Brain microvascular endothelial cell (primary cell): Measurements from ENCODE around the gene UNC45B.

ENCODE experiments used
- DNase-seq: peaks from one replicate; pipeline ENCODE4 v3.0.0-alpha.2; 2020
- H3K27ac ChIP-seq: fragments of 250-450 bp; sonication (Bioruptor Pico); 2 replicates; pipeline ENCODE4 v1.5.1; 2020; ENCODE audit warnings: mild to moderate bottlenecking, moderate library complexity
- H3K27me3 ChIP-seq: fragments of 250-450 bp; sonication (Bioruptor Pico); replicated peaks from 2 replicates; pipeline ENCODE4 v1.5.1; 2020; ENCODE audit warnings: mild to moderate bottlenecking
- H3K36me3 ChIP-seq: fragments of 250-450 bp; sonication (Bioruptor Pico); replicated peaks from 2 replicates; pipeline ENCODE4 v1.5.1; 2020; ENCODE audit warnings: mild to moderate bottlenecking
- H3K4me3 ChIP-seq: 2 replicates; pipeline ENCODE4 v1.5.1; 2011; ENCODE audit warnings: low read depth, mild to moderate bottlenecking, control low read depth, low read length, moderate library complexity
- in situ Hi-C: cut with HindIII; loops from 2 replicates; pipeline ENCODE4 v1.10.0; 2017; ENCODE audit warnings: low sequenced_read_pairs, low pct_ligation_motif_present
- TF ChIP-seq, protein P1 (sequence below): IDR thresholded peaks from 2 replicates; pipeline ENCODE4 v1.5.1; 2011; ENCODE audit warnings: low read depth, mild to moderate bottlenecking, moderate library complexity, low read length, control low read depth, inconsistent platforms; ENCODE audit errors: missing control alignments

Gene UNC45B

DNA sequence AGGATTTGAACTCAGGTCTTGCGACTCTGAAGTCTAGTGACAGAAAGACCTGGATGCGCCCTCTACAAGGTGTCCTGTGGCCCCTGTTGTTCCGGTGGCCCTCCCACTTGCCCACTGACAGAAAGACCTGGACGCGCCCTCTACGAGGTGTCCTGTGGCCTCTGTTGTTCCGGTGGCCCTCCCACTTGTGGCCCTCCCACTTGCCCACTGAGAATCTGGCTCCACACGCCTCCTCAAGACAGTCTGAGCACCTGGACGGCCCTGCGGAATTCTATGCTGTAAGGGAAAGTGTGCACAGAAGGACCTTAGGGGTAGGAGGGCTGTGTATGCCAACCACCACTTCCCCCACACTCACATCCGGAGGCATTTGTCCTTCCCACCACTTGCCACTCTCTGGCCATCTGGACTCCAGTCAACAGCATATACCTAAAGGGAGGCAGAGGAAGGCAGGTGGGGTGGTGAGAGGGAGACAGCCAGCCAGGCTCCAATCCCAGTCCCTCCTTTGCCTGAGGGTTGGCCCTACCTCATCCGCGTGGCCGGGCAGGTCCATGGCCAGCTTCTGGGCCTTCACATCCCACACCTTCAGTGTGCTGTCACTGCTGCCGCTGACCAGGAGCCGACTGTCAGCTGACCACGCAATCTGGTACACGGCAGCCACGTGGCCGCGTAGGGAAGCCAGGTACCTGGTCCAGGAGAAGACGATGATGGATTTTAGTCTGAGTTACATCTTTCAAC, 14.6 kb upstream of the UNC45B start:
- Histone ChIP-seq H3K36me3 (peaks cover 66% of the 10 kb centered on the region), H3K27me3 (no peaks in the 10 kb centered on the region), H3K4me3 (no peak overlapping the region), H3K27ac (no peak overlapping the region)
- DNase-seq, result no peak
- TF ChIP-seq, protein P1, sequence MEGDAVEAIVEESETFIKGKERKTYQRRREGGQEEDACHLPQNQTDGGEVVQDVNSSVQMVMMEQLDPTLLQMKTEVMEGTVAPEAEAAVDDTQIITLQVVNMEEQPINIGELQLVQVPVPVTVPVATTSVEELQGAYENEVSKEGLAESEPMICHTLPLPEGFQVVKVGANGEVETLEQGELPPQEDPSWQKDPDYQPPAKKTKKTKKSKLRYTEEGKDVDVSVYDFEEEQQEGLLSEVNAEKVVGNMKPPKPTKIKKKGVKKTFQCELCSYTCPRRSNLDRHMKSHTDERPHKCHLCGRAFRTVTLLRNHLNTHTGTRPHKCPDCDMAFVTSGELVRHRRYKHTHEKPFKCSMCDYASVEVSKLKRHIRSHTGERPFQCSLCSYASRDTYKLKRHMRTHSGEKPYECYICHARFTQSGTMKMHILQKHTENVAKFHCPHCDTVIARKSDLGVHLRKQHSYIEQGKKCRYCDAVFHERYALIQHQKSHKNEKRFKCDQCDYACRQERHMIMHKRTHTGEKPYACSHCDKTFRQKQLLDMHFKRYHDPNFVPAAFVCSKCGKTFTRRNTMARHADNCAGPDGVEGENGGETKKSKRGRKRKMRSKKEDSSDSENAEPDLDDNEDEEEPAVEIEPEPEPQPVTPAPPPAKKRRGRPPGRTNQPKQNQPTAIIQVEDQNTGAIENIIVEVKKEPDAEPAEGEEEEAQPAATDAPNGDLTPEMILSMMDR, result no peak
- in situ Hi-C loops, result no loop called here

DNA sequence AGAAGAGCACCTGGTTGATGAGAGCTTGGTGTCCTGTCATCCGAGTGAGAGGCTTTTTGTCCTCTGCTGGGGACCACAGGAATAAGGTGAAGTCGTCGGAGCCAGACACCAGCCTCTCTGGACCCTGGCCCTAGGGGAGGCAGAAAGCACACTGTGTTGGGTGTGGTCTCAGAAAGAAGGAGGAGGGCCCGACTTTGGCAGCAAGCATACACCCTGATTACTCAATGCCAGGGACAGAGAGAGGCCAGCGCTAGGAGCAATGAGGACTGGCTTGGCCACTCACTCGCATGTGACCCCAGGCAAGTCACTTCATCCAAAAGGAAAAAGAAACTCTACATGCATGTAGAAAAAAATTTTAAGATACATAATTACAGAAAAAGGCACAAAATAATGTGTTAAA, 12.3 kb upstream of the UNC45B start:
- DNase-seq, result no peak
- Histone ChIP-seq H3K4me3 (no peak overlapping the region), H3K36me3 (peaks cover 72% of the 10 kb centered on the region), H3K27ac (no peak overlapping the region), H3K27me3 (no peaks in the 10 kb centered on the region)
- in situ Hi-C loops, result no loop called here
- TF ChIP-seq, protein P1, result no peak

DNA sequence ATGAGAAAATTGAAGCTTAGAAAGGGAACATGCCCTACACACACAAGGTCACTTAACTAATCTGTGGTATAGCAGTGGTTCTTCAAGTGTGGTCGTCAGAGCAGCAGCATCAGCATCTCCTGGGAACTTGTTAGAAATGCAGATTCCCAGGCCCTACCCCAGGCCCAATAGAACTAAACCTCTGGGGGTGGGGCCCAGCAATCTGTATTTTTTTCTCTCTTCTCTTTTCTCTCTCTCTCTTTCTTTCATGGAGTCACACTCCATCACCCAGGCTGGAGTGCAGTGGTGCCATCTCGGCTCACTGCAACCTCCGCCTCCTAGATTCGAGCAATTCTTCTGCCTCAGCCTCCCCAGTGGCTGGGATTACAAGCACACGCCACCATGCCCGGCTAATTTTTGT, 9.4 kb upstream of the UNC45B start:
- Histone ChIP-seq H3K27me3 (no peaks in the 10 kb centered on the region), H3K36me3 (peaks cover 51% of the 10 kb centered on the region), H3K27ac (no peak overlapping the region), H3K4me3 (no peak overlapping the region)
- TF ChIP-seq, protein P1, result no peak
- in situ Hi-C loops, result no loop called here
- no peak for DNase-seq

DNA sequence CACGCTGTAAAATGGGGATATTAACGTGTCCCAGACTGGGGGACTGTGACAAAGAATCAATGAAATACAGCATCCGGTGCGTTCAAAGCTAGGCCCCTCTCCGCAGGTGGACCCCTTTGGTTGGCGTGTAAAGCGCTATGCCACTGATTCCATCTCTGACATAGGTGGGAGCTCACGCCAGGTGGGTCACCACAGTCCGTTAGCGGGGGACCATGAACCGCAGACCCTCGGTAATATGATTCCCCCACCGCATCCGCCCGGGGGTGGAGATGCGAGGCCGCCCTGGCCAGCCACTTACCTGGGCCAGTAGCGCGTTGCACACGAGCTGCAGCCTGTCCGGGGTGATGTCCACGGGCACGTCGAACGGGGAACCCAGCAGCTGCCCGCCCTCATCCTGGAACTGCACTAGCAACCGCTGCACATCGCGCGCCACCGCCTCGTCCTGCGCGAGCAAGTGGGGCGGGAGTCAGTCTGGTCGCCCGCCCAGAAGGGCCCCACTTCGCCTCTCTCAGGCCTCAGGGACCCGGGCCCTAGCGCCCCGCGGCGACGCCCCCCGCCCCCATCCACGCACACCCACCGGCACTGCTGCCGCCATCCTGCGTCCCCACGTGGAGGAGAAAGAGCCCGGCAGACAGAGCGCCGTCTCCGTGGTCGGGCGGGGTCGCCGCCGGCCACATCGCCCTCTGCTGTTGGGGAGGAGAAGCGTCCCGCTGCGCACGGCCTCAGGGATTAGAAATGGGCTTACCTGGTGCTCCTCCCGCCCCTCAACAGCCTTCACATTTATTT, 5.7 kb upstream of the UNC45B start, which contains the start of gene NLE1:
Gene NLE1, minus strand, starts transcription at position 623 of the 786 bp plus-strand sequence. Its CDS starts 28 bp downstream, at position 595.
- peak; percentile 69 for DNase-seq
- Histone ChIP-seq H3K36me3 (peaks cover 16% of the 10 kb centered on the region), H3K27me3 (no peaks in the 10 kb centered on the region), H3K4me3 (peak within 1 kb of the TSS; percentile 99), H3K27ac (peak within 1 kb of the TSS; percentile 33)
- in situ Hi-C loops, result no loop called here
- TF ChIP-seq, protein P1, result peak; percentile 95

DNA sequence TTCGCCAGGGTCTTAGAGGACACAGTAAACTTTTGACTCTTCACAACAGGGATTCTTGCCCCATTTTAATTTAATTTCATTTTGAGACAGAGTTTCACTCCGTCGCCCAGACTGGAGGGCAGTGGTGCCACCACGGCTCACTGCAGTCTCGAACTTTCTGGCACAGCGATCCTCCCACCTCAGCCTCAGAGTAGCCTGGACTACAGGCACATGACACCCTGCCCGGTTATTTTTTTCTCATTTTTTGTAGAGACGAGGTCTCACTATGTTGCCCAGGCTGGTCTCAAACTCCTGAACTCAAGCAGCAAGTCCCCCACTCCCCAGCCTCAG, 5.2 kb upstream of the UNC45B start:
- in situ Hi-C loops, result no loop called here
- H3K27ac ChIP-seq, result no peak overlapping the region
- no peak for DNase-seq
- peaks cover 11% of the 10 kb centered on the region for H3K36me3 ChIP-seq
- no peaks in the 10 kb centered on the region for H3K27me3 ChIP-seq
- H3K4me3 ChIP-seq, result no peak overlapping the region
- TF ChIP-seq, protein P1, result no peak
